Neural cell (in vitro differentiated cells): ENCODE measurements around the gene VPS8. TPM values are rescaled to one million over a fixed set of nuclear protein-coding genes. Genes with fewer than 3 reads are reported as not detected.

Experiments used
- H2AFZ ChIP-seq: fragments of 200-600, 300-800 bp; sonication (generic), shearing (Covaris generic); 2 replicates; pipeline ENCODE4 v1.6.0; 2014; ENCODE audit warnings: low read depth, mild to moderate bottlenecking, antibody characterized with exemption, low read length, moderate library complexity
- H3F3A ChIP-seq: fragments of 200-600 bp; shearing (Covaris generic); 2 replicates; pipeline ENCODE4 v1.6.1; 2016; ENCODE audit warnings: mild to moderate bottlenecking, moderate library complexity, mixed read lengths, antibody characterized with exemption, low read length; ENCODE audit not compliant: insufficient read depth, poor library complexity, severe bottlenecking
- H3K27ac ChIP-seq: fragments of 200-600, 300-800 bp; sonication (generic), shearing (Covaris generic); 2 replicates; pipeline ENCODE4 v1.5.1; 2014; ENCODE audit warnings: mild to moderate bottlenecking, low read length, moderate library complexity
- H3K27me3 ChIP-seq: fragments of 300-800, 200-600 bp; sonication (generic), shearing (Covaris generic); 2 replicates; pipeline ENCODE4 v1.6.0; 2014; ENCODE audit warnings: mild to moderate bottlenecking, low read depth, low read length, moderate library complexity; ENCODE audit not compliant: insufficient read depth
- H3K36me3 ChIP-seq: fragments of 300-800, 200-600 bp; sonication (generic), shearing (Covaris generic); 2 replicates; pipeline ENCODE4 v1.5.1; 2014; ENCODE audit warnings: mild to moderate bottlenecking, antibody characterized with exemption, low read length, moderate library complexity; ENCODE audit not compliant: insufficient read depth
- H3K4me2 ChIP-seq: fragments of 300-800, 200-600 bp; sonication (generic), shearing (Covaris generic); 2 replicates; pipeline ENCODE4 v1.6.0; 2014; ENCODE audit warnings: mild to moderate bottlenecking, low read length
- H3K4me3 ChIP-seq: fragments of 300-800, 200-600 bp; sonication (generic), shearing (Covaris generic); 2 replicates; pipeline ENCODE4 v1.5.1; 2014; ENCODE audit warnings: mild to moderate bottlenecking, low read length, moderate library complexity
- H3K79me2 ChIP-seq: fragments of 200-600 bp; shearing (Covaris generic); replicated peaks from 2 replicates; pipeline ENCODE4 v1.6.0; 2014; ENCODE audit warnings: mild to moderate bottlenecking, low read length, moderate library complexity; ENCODE audit not compliant: insufficient read depth
- H3K9ac ChIP-seq: fragments of 300-800, 200-600 bp; sonication (generic), shearing (Covaris generic); 2 replicates; pipeline ENCODE4 v1.6.1; 2016; ENCODE audit warnings: mild to moderate bottlenecking, low read length, mixed read lengths
- H3K9me2 ChIP-seq: fragments of 200-600 bp; shearing (Covaris generic); 2 replicates; pipeline ENCODE4 v1.6.1; 2016; ENCODE audit warnings: mild to moderate bottlenecking, low read length, mixed read lengths; ENCODE audit not compliant: insufficient read depth
- H3K9me3 ChIP-seq: fragments of 200-600, 300-800 bp; sonication (generic), shearing (Covaris generic); 2 replicates; pipeline ENCODE4 v1.6.1; 2016; ENCODE audit warnings: mild to moderate bottlenecking, mixed run types, low read length, moderate library complexity, mixed read lengths
- H4K20me1 ChIP-seq: fragments of 200-600 bp; shearing (Covaris generic); 2 replicates; pipeline ENCODE4 v1.6.1; 2016; ENCODE audit warnings: mild to moderate bottlenecking, mixed run types; ENCODE audit not compliant: insufficient read depth
- EP300 ChIP-seq: fragments of 450-650 bp; conservative IDR thresholded peaks from 2 replicates; pipeline ENCODE4 v1.6.1; 2014; ENCODE audit warnings: antibody characterized with exemption, mild to moderate bottlenecking, moderate library complexity; ENCODE audit not compliant: poor library complexity, severe bottlenecking
- EZH2 ChIP-seq: fragments of 200-600, 300-800 bp; shearing (Covaris generic), sonication (generic); IDR thresholded peaks from 2 replicates; pipeline ENCODE4 v1.6.1; 2014; ENCODE audit warnings: antibody characterized with exemption, low read length, borderline replicate concordance, mild to moderate bottlenecking; ENCODE audit not compliant: insufficient read depth, poor library complexity, severe bottlenecking
- MXI1 ChIP-seq: fragments of 450-650 bp; conservative IDR thresholded peaks from 2 replicates; pipeline ENCODE4 v1.6.1; 2014; ENCODE audit warnings: antibody characterized with exemption, mild to moderate bottlenecking; ENCODE audit not compliant: poor library complexity, severe bottlenecking
- POLR2AphosphoS5 ChIP-seq: IDR thresholded peaks from 2 replicates; pipeline ENCODE4 v1.6.1; 2012
- RAD21 ChIP-seq: fragments of 450-650 bp; conservative IDR thresholded peaks from 2 replicates; pipeline ENCODE4 v1.6.1; 2014; ENCODE audit warnings: antibody characterized with exemption, mild to moderate bottlenecking, moderate library complexity
- SMC3 ChIP-seq: fragments of 450-650 bp; conservative IDR thresholded peaks from 2 replicates; pipeline ENCODE4 v1.6.1; 2014; ENCODE audit warnings: antibody characterized with exemption, mild to moderate bottlenecking, moderate library complexity; ENCODE audit not compliant: poor library complexity
- TAF1 ChIP-seq: IDR thresholded peaks from 2 replicates; pipeline ENCODE4 v1.6.1; 2012; ENCODE audit warnings: low read depth
- polyA minus RNA-seq: library from RNA; depleted of rRNA, polyadenylated mRNA; stranded (reverse); fragments of >200 nt; gene quantifications from 2 replicates; pipeline ENCODE4 v1.2.3, GENCODE V29; 2014
- polyA plus RNA-seq: library from polyadenylated mRNA; depleted of rRNA; stranded (reverse); fragments of >200 nt; gene quantifications from 2 replicates; pipeline ENCODE4 v1.2.3, GENCODE V29; 2014
- TF ChIP-seq, protein P1 (sequence below): IDR thresholded peaks from 2 replicates; pipeline ENCODE4 v1.6.1; 2012; ENCODE audit warnings: borderline replicate concordance
- TF ChIP-seq, protein P2 (sequence below): fragments of 450-650 bp; IDR thresholded peaks from 2 replicates; pipeline ENCODE4 v1.5.1; 2014; ENCODE audit warnings: antibody characterized with exemption, mild to moderate bottlenecking, moderate library complexity; ENCODE audit not compliant: poor library complexity, severe bottlenecking

Gene VPS8
- polyA plus RNA-seq (146 TPM in 2 replicates), polyA minus RNA-seq (199 and 201 TPM in 2 replicates)

- H3K4me3 ChIP-seq: peak within 1 kb of the TSS; percentile 86
- no peaks in the 10 kb centered on the region for H3K9me2 ChIP-seq
- peak within 1 kb of the TSS; percentile 92 for H2AFZ ChIP-seq
- H3K79me2 ChIP-seq: peaks cover 20% of the 10 kb centered on the region
- H3K4me2 ChIP-seq: peak within 1 kb of the TSS; percentile 75
- no peaks in the 10 kb centered on the region for H4K20me1 ChIP-seq
- peak within 1 kb of the TSS; percentile 68 for H3K27ac ChIP-seq
- no peaks in the 10 kb centered on the region for H3F3A ChIP-seq
- peak; percentile 69 for TF ChIP-seq TAF1
- TF ChIP-seq, protein P1, sequence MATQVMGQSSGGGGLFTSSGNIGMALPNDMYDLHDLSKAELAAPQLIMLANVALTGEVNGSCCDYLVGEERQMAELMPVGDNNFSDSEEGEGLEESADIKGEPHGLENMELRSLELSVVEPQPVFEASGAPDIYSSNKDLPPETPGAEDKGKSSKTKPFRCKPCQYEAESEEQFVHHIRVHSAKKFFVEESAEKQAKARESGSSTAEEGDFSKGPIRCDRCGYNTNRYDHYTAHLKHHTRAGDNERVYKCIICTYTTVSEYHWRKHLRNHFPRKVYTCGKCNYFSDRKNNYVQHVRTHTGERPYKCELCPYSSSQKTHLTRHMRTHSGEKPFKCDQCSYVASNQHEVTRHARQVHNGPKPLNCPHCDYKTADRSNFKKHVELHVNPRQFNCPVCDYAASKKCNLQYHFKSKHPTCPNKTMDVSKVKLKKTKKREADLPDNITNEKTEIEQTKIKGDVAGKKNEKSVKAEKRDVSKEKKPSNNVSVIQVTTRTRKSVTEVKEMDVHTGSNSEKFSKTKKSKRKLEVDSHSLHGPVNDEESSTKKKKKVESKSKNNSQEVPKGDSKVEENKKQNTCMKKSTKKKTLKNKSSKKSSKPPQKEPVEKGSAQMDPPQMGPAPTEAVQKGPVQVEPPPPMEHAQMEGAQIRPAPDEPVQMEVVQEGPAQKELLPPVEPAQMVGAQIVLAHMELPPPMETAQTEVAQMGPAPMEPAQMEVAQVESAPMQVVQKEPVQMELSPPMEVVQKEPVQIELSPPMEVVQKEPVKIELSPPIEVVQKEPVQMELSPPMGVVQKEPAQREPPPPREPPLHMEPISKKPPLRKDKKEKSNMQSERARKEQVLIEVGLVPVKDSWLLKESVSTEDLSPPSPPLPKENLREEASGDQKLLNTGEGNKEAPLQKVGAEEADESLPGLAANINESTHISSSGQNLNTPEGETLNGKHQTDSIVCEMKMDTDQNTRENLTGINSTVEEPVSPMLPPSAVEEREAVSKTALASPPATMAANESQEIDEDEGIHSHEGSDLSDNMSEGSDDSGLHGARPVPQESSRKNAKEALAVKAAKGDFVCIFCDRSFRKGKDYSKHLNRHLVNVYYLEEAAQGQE: peak; percentile 68
- TF ChIP-seq SMC3: peak; percentile 62
- TF ChIP-seq EZH2: no peak
- TF ChIP-seq MXI1: peak; percentile 75
- TF ChIP-seq RAD21: peak; percentile 53
- no peak for TF ChIP-seq EP300
- TF ChIP-seq POLR2AphosphoS5: peak; percentile 95
- TF ChIP-seq, protein P2, sequence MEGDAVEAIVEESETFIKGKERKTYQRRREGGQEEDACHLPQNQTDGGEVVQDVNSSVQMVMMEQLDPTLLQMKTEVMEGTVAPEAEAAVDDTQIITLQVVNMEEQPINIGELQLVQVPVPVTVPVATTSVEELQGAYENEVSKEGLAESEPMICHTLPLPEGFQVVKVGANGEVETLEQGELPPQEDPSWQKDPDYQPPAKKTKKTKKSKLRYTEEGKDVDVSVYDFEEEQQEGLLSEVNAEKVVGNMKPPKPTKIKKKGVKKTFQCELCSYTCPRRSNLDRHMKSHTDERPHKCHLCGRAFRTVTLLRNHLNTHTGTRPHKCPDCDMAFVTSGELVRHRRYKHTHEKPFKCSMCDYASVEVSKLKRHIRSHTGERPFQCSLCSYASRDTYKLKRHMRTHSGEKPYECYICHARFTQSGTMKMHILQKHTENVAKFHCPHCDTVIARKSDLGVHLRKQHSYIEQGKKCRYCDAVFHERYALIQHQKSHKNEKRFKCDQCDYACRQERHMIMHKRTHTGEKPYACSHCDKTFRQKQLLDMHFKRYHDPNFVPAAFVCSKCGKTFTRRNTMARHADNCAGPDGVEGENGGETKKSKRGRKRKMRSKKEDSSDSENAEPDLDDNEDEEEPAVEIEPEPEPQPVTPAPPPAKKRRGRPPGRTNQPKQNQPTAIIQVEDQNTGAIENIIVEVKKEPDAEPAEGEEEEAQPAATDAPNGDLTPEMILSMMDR: peak; percentile 95
- peak within 1 kb of the TSS; percentile 81 for H3K9ac ChIP-seq
- no peaks in the 10 kb centered on the region for H3K9me3 ChIP-seq
- H3K36me3 ChIP-seq: no peaks in the 10 kb centered on the region
- H3K27me3 ChIP-seq: no peaks in the 10 kb centered on the region
Measured at GRCh38 chr3:184811999-184812661, at the start of gene VPS8. Gene VPS8 (plus strand): TSS chr3:184812166. CDS start chr3:184824633, 12,467 bp downstream.

DNA sequence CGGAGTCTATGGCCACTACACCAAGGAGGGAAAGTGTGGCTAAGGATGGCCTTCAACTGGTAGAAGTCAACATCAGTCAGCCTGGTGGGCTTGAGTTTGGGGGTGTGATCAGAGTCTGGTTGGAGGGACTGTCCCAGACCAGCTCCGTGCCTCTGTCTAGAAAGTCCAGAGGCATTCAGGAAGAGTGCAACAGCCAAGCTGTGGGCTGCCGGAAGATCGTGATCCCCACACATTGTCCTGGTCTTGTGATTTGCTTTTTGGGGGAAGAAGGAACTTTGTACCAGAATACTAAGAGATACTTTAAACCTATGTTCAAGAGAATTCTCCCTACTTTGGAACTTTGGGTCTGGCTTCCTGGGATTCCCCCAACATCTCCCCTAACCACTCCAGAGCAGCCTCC lies 47.8 kb upstream of the VPS8 start:
- Histone ChIP-seq H4K20me1 (no peaks in the 10 kb centered on the region), H3K9ac (no peak overlapping the region), H3F3A (no peaks in the 10 kb centered on the region)

More for the DNA sequence above, 47.8 kb upstream of the VPS8 start:
- H3K4me3 ChIP-seq: no peak overlapping the region
- H3K4me2 ChIP-seq: no peak overlapping the region
- TF ChIP-seq RAD21: no peak
- TF ChIP-seq TAF1: no peak
- TF ChIP-seq MXI1: no peak
- TF ChIP-seq, protein P1: no peak
- no peak for TF ChIP-seq POLR2AphosphoS5
- TF ChIP-seq EZH2: no peak
- no peak for TF ChIP-seq EP300
- no peak for TF ChIP-seq SMC3
- TF ChIP-seq, protein P2: no peak
- no peaks in the 10 kb centered on the region for H3K9me3 ChIP-seq
- no peaks in the 10 kb centered on the region for H3K9me2 ChIP-seq
- no peak overlapping the region for H3K27ac ChIP-seq
- H3K27me3 ChIP-seq: no peaks in the 10 kb centered on the region
- H2AFZ ChIP-seq: no peak overlapping the region
- no peaks in the 10 kb centered on the region for H3K79me2 ChIP-seq
- H3K36me3 ChIP-seq: no peaks in the 10 kb centered on the region
